Ovary (tissue), 9 donors: ENCODE results near the gene VAV2. TPM values are rescaled to one million over a fixed set of nuclear protein-coding genes. Genes with fewer than 3 reads are reported as not detected.

Source experiments
- DNase-seq, 5 donors: peaks; one replicate each; pipeline ENCODE4 v3.0.0-alpha.2; 2019 to 2020
- H3K27ac ChIP-seq, 2 donors: fragments of 200-600 bp; one replicate each; pipeline versions ENCODE4 v1.5.1 to v1.8.0; 2019 to 2022
- H3K27me3 ChIP-seq: fragments of 200-600 bp; one replicate; pipeline ENCODE4 v1.8.0; 2022
- H3K36me3 ChIP-seq: fragments of 200-600 bp; sonication (generic); one replicate; pipeline ENCODE4 v1.5.1; 2019
- H3K4me1 ChIP-seq: one replicate; pipeline ENCODE4 v1.8.1; 2013; ENCODE audit warnings: mild to moderate bottlenecking, moderate library complexity; ENCODE audit not compliant: insufficient read depth
- H3K4me3 ChIP-seq: fragments of 200-600 bp; sonication (generic); one replicate; pipeline ENCODE4 v1.5.1; 2017
- H3K9me3 ChIP-seq, 2 donors: fragments of 200-600 bp in 1 of 2; sonication (generic) in 1 of 2; one replicate each; pipeline versions ENCODE4 v1.5.1 to v1.8.1; 2013 to 2019; ENCODE audit warnings: mild to moderate bottlenecking in 1 of 2, moderate library complexity in 1 of 2
- EP300 ChIP-seq: sonication (generic); formaldehyde crosslinking; IDR thresholded peaks from one replicate; pipeline ENCODE4 v1.6.1; 2017; ENCODE audit warnings: antibody characterized with exemption
- POLR2A ChIP-seq: fragments of 450-650 bp; IDR thresholded peaks from one replicate; pipeline ENCODE4 v1.6.1; 2017; ENCODE audit warnings: antibody characterized with exemption, mild to moderate bottlenecking, moderate library complexity
- WGBS, 3 donors: extraction: QIAGEN DNeasy Blood & Tissue Kit in 1 of 3; methylation state at CpG; one replicate each; pipeline versions ENCODE4 v1.1.5 to v1.1.7; 2013 to 2017; 5-methylcytosine and 5-hydroxymethylcytosine counted together
- intact Hi-C, 4 donors: fragments of 100-400 bp; cut with DNase I; formaldehyde crosslinking; loops; one replicate each; pipeline versions ENCODE4 v1.11.0 to v1.15.1; 2022 to 2023
- polyA plus RNA-seq, 2 donors: library from polyadenylated mRNA; stranded (reverse); fragments of 200-250 nt in 1 of 2; fragments of 350-450 nt in 1 of 2; fragmentation: Illumina TruSeq in 1 of 2; extraction: RNeasy Lipid Tissue Mini Kit (QIAGEN cat#74804) in 1 of 2; gene quantifications; one replicate each; pipeline ENCODE4 v1.2.3, GENCODE V29; 2013 to 2014
- total RNA-seq, 7 donors: library from RNA; depleted of rRNA in 2 of 7; stranded (reverse); fragments of >200 nt in 2 of 7; fragmentation: NEBNext Ultra II Directional in 3 of 7; extraction: Animal tissue kit (Norgen Biotek cat#: 25700) in 3 of 7; gene quantifications; one replicate each; pipeline versions ENCODE4 v1.1.0 to v1.2.4, GENCODE V29; 2016 to 2023
- TF ChIP-seq, protein P1 (sequence below), 3 donors: fragments of 450-650 bp in 2 of 3; fragments of 200-600 bp in 1 of 3; IDR thresholded peaks; one replicate each; pipeline versions ENCODE4 v1.5.1 to v1.8.0; 2016 to 2022; ENCODE audit warnings: antibody characterized with exemption in 3 of 3, mild to moderate bottlenecking in 1 of 3
- donor health status: DM: no; HTN: no; CAD: no; lungs with moderate emphysema.
- donor health status: DM: no; HTN: no; CAD: no.
- donor health status: Bipolar disorder and iron deficiency.
- donor health status: DM: yes; HTN: yes; CAD: no.
- donor health status: DM: no; HTN: no; CAD: no.
- donor health status: DM: yes; HTN: yes; CAD: no.

The VAV2 gene
- total and polyA plus RNA-seq, 9 donors = 3.7 to 14.1 (median 7.8) TPM

DNA sequence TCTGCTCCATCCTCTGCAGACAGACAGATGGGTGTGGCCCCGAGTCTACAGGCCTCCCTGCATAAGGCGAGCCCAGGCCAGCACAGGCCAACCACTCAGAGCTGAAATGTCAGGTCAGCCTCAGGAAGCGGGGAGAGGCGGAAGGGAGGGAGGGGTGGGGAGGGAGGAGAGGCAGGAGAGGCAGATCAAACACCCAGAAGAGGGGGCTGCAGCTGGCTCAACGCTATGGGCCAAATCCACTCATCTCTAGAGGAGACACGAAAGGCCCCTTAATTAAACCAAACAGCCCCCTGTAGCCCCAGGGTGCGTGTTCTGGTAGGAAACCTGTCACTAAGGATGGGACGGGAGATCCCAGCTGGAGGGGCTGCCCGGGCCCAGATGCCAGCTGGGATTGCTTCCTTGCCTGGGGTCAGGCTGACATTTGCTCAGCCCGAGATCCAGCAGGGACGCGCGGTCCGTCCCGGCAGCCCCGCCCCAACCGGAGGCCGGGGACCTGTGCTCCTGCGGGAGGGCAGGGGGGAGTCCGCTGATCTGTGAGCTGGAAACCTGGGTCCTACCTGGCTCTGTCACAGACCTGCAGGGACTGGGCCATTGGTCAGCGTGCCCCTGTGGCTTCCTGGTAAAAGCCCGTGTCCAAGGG is 156.7 kb downstream of the VAV2 start:
- Histone ChIP-seq H3K4me1 (peaks cover 2% of the 10 kb centered on the region), H3K9me3 (no peaks in the 10 kb centered on the region), H3K27me3 (no peaks in the 10 kb centered on the region), H3K27ac (no peak overlapping the region), H3K4me3 (no peak overlapping the region), H3K36me3 (no peaks in the 10 kb centered on the region)
- no peak for DNase-seq
- WGBS, 3 donors = 45 to 61% (median 51%) methylated on average over 21 to 22 of the region's 22 CpGs
- TF ChIP-seq EP300 (no peak), POLR2A (no peak)
- TF ChIP-seq, protein P1, sequence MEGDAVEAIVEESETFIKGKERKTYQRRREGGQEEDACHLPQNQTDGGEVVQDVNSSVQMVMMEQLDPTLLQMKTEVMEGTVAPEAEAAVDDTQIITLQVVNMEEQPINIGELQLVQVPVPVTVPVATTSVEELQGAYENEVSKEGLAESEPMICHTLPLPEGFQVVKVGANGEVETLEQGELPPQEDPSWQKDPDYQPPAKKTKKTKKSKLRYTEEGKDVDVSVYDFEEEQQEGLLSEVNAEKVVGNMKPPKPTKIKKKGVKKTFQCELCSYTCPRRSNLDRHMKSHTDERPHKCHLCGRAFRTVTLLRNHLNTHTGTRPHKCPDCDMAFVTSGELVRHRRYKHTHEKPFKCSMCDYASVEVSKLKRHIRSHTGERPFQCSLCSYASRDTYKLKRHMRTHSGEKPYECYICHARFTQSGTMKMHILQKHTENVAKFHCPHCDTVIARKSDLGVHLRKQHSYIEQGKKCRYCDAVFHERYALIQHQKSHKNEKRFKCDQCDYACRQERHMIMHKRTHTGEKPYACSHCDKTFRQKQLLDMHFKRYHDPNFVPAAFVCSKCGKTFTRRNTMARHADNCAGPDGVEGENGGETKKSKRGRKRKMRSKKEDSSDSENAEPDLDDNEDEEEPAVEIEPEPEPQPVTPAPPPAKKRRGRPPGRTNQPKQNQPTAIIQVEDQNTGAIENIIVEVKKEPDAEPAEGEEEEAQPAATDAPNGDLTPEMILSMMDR (IDR thresholded peaks at IDR 0.05) = no peak
- intact Hi-C loops = no loop called here

DNA sequence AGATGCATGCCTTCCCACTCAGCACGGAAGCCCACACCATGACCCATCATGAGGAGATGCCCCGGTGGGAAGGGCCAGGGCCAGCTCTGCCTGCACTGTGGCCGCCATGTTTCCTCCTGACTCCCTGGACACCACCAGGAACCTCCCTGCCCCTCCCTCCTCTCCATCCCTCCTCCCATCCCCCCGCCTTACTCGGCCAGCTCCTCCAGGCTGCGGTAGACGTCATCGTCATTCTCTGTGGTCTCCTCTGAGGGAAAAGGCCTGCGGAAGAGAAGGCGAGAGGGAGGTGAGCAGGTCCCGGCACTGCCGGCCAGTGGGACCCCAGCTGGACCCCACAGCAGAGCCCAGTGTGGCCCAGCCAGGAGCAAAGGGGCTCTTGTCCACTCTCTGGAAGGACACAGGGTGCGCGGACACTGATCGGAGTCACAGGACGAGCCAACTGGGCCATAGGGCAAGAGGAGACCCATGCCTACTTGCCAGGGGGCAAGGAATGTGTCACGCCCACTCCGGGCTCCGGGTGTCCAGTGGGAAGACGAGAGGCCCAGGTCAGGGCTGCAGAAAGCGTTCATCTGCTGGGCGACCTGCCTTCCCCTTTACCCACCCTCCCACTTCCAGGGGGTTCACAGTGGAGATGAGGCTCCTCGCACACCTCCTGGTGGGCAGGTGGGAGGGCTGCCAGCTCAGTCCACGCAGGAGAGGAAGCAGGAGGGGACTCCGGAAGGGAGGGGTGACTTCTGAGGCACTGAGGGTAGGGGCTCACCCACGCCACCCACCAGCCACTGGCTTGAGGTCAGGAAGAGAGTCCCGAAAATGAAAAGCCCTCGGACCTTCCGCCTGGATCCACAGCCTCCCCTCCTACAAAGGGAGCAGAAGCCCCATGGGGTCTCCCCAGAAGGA is 157.8 kb downstream of the VAV2 start:
- Histone ChIP-seq H3K27ac (no peak overlapping the region), H3K27me3 (no peaks in the 10 kb centered on the region), H3K4me3 (no peak overlapping the region), H3K9me3 (no peaks in the 10 kb centered on the region), H3K4me1 (peaks cover 2% of the 10 kb centered on the region), H3K36me3 (no peaks in the 10 kb centered on the region)
- 92% methylated on average over 29 of the region's 29 CpGs for WGBS, 3 donors
- intact Hi-C loops = no loop called here
- no peak for DNase-seq
- TF ChIP-seq EP300 = no peak
- TF ChIP-seq, protein P1 (IDR thresholded peaks at IDR 0.05) = no peak
- TF ChIP-seq POLR2A = no peak

DNA sequence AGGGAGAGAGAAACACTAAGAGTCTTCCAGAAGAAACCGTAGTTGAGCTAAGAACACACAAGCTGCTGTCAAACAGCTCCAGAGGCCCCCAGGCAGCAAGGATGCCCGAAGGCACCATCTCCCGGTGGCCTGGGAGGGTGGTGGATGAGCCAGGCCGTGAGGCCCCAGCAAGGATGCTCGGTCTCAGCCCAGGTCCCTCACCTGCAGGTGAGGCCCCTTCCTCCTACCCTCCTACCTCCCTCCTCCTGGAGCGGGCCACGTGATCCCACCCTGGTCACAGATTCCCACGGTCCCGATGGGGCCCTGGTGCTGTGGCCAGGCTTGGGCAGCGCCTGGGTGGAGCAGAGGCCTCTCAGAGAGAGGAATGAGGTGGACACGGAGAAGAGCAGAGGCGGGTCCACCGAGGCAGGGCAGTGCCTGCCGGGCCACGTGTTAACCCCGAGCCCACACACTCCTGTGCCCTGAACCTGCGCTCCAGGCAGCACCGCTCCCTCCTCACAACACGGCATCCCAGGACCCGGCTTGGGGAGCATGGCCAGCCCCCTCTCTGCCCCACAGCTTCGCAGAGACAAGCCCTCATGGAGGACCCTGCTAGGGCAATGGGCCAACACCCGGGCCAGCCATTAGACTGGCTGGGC is 158.6 kb downstream of the VAV2 start:
- no peaks in the 10 kb centered on the region for H3K36me3 ChIP-seq
- no peak for DNase-seq
- intact Hi-C loops = no loop called here
- no peaks in the 10 kb centered on the region for H3K27me3 ChIP-seq
- TF ChIP-seq EP300 (no peak), POLR2A (no peak)
- TF ChIP-seq, protein P1 (IDR thresholded peaks at IDR 0.05) = no peak
- no peak overlapping the region for H3K27ac ChIP-seq
- no peaks in the 10 kb centered on the region for H3K9me3 ChIP-seq
- 94 to 97% (median 96%) methylated on average over 22 of the region's 22 CpGs for WGBS, 3 donors
- no peak overlapping the region for H3K4me3 ChIP-seq
- H3K4me1 ChIP-seq = peaks cover 2% of the 10 kb centered on the region

DNA sequence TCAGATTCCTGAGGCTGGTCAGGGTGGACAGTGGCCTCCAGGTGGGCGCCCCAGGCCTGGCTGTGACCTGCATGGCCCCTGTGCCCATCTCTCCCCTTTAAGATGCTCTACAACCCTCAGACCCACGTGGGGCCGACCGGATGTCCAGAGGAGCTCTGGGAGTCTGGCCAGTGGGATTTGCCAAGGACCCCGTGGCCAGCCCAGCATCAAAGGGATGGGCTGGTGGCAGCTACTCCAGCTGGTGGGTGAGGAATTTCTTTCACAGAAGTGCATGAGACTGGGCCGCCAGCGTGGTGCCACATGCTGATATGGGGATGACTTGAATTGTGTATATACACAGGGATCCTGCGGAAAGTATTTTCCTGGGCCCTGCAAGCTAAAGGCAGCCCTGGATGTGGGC is 159.2 kb downstream of the VAV2 start:
- 79 to 90% (median 80%) methylated on average over 8 of the region's 8 CpGs for WGBS, 3 donors

More for the DNA sequence above, 159.2 kb downstream of the VAV2 start:
- Histone ChIP-seq H3K4me1 (peaks cover 2% of the 10 kb centered on the region), H3K27ac (no peak overlapping the region), H3K36me3 (no peaks in the 10 kb centered on the region), H3K27me3 (no peaks in the 10 kb centered on the region), H3K4me3 (no peak overlapping the region), H3K9me3 (no peaks in the 10 kb centered on the region)
- no peak for TF ChIP-seq POLR2A
- DNase-seq = no peak
- intact Hi-C loops = no loop called here
